DMS53 (cell line): Measurements from ENCODE around the gene GOLGA6L2.
"Not testable (repeated sequence)": the region's sequence is repeated elsewhere in the genome, so short reads cannot be mapped to it uniquely, and the experiment has no call there.

Experiments
- DNase-seq: peaks from one replicate; lab custom pipeline; 2025; lab: John Stamatoyannopoulos, UW

Gene GOLGA6L2

DNA sequence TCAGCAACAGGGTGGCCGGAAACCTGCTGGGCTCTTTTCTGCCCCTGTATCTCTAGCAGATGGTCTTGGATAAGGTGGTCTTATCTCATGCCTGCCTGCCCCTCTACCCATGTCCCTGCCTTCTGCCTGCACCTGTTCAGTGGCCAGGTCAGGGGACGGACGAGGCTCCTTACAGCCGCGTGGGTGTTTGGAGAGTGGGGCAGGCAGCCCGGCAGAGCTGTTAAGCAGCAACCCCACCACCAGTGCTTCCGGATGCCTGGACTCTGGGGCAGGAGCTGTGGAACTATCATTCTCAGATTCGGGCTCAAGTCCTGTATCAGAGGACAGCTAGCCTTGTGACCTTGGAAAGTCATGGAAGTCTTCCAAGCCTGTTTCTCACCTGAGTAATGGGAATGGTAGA lies 21.7 kb downstream of the GOLGA6L2 start:
- not testable (repeated sequence) for DNase-seq

GRCh38 chr15:23424111-23424904 lies 22.7 kb downstream of the GOLGA6L2 start:
- DNase-seq = no peak

- DNase-seq = peak; percentile 52
These were observed 23.9 kb downstream of the GOLGA6L2 start for GRCh38 chr15:23422946-23423708.

DNA sequence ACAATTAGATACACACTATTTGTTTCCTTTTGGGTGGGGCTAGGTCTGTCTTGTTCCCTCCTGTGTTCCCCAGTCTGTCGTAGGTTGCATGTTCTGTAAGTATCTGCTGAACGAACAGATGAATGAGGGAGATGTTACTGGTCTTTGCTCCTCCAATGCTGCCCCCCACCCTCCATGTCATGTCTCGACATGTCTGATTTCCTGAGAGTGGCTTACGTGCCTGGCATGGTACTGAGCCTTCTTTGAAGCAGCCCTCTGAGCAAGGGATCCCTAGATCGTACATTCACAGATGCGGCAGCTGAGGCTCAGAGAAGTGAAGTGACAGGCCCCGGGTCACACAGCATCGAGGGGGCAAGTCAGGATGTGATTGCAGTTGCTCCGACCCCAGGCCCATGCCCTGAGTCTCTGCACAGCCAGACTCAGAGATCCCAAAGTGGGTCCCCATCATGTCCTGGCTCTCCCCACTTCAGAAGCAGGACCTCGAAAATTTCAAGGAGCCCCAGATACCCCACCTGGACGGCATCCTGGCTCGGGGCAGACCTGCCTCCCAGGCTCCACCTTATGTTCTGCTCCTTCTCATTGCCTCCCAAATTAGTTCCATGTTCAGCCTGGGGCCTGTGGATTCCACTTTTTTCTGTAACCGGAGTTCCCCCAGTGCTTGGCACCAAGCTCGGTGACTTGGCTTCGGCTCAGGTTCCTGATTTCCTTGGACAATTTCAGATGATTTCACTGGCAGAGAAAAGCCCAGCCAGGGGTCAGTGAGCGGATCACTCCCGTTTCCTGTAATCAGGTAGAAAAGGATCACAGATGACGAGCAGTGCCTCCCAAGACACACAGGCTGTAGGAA lies 24.7 kb downstream of the GOLGA6L2 start:
- no peak for DNase-seq

- no peak for DNase-seq
These were observed 26.1 kb downstream of the GOLGA6L2 start for GRCh38 chr15:23420806-23421575.

DNA sequence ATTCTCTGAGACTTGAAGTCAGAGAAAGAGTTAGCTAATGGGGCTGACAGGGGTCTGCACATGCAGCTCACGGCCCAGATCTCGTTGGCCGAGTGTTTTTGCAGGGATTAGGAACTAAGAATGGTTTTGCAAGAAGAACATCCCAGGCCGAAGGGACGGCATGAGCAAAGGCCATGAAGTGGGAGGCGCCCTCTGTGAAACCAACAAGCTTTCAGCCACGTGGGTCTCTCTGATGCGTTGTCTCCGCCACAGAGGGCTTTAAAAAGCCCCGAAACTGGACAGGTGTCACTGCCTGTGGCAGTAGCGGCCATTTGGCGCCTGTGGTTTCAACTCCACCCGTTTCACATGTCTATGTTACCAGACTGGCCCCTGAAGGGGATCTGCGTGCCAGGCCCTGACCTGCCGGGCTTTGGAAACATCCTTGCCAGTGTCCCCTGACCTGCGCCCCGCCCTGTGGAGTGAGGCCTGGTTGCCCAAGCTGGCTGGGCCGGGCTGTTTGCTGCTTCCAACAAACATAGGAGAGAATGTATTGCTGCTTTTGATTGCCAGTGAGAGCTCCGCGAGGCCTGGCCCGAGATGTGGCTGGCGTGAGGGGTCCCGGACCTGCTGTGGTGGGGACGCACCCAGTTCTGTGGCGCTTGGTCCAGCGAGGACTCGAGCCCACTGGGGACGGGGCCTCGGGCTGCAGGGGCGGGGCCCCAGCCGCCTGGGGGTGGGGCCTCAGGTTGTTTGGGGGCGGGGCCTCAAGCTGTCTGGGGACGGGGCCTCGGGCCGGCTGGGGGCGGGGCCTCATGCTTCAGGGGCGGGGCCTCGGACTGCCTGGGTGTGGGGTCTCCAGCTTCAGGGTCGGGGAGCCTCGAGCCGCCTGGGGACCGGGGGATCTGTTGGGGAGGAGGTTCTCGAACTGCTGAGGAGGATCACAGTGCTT lies 30.4 kb downstream of the GOLGA6L2 start:
- DNase-seq = peak; percentile 15

GRCh38 chr15:23415866-23416265 lies 31.2 kb downstream of the GOLGA6L2 start:
- DNase-seq = not testable (repeated sequence)

DNA sequence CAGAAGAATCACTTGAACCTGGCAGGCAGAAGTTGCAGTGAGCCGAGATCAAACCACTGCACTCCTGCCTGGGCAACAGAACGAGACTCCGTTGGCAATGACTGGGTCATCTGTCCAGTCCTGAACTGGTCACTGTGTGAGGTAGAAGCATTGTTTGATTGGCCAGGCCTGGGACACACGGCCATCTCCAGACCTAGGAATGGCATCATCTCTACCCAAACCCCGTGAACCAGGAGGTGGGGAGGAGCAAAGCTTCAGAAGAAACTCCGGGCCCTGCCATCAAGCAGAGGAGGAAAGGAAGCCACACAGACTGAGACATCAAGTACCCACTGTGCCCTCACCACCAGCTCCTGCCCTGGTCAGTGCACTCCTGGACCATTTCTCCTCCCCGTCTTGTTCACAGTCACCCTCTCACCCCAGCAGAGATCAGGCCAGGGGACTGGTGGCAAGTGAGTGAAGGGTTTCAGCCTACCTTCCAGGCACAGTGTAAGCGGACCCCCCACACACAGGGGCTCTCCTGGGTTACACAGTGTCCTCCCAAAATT lies 31.6 kb downstream of the GOLGA6L2 start:
- DNase-seq = no peak

GRCh38 chr15:23412881-23413600 lies 34.0 kb downstream of the GOLGA6L2 start:
- not testable (repeated sequence) for DNase-seq

GRCh38 chr15:23411841-23412240 lies 35.2 kb downstream of the GOLGA6L2 start:
- DNase-seq = no peak

- no peak for DNase-seq
These were observed 43.5 kb downstream of the GOLGA6L2 start for GRCh38 chr15:23403550-23403949.

DNA sequence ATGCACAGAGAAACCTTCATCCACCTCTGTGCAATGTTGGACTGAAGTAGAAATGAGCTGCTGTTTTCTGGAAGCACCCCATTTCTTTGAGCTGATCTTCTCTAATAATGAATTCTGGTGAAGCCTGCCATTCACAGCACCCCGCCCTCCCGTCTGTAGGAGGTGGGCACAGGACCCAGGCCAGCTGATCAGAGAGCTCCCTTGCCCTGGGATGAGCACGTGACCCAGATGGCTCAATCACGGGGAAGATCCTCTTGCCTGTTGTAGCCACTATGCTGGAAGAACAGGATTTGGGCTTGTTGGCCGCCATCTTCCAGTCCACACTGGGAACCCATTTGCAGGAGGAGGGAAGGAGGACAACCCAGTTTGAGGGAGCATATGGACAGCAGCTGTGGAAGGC lies 44.5 kb downstream of the GOLGA6L2 start:
- DNase-seq = no peak

GRCh38 chr15:23402140-23402539 lies 44.9 kb downstream of the GOLGA6L2 start:
- no peak for DNase-seq

- no peak for DNase-seq
These were observed 45.4 kb downstream of the GOLGA6L2 start for GRCh38 chr15:23401627-23402026.

GRCh38 chr15:23399207-23399606 lies 47.8 kb downstream of the GOLGA6L2 start:
- DNase-seq = not testable (repeated sequence)

DNA sequence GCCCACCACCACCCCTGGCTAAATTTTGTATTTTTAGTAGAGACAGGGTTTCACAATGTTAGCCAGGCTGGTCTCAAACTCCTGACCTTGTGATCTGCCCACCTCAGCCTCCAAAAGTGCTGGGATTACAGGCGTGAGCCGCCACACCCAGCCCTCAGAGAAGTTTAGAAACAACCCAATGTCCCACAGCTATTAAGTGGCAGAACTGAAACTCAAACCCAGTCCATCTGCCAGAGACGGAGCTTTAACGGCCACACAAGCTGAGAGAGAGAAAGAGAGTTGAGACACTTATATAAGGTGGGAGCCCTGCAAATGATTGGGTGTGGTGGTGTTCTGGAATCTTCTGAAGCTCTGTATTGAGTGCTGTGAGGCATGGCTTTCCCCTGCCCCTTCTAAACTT lies 48.7 kb downstream of the GOLGA6L2 start:
- DNase-seq = not testable (repeated sequence)

DNA sequence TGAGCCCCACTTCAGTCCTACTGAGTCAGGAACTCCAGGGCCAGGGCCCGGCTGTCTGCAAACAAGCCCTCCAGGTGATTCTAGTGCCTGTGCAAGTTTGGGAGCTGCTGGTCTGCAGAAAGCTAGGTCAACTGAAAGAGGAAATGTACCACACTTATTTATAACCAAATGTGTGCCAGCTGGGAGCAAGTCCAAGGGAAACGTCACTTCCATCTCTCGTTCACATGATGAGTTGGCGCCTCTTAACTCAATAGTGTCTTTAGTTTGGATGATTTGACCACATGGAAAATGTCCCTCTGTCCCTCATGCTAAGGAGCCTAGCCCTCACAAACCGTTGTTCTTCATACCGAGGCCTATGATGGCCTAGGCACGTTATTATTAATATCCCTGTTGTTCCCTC lies 49.3 kb downstream of the GOLGA6L2 start:
- DNase-seq = no peak

DNA sequence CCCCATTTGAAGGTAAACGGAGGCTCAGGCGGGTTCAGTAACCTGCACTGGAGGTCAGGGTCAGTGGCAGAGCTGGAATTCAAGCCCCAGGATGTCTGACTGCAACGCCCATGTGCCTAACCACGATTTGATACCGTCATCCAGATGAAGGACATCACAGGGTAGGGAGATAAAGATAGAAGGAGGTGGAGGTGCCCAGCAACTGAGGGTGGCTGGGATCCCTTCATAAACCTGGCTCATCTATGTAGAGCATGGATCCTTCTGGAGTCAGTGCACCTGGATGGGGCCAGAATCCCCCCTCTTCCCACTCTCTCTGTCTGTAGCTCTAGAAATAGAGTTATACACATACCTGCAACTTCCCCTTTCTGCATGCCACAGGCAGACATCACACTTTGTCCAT lies 51.2 kb downstream of the GOLGA6L2 start:
- no peak for DNase-seq

DNA sequence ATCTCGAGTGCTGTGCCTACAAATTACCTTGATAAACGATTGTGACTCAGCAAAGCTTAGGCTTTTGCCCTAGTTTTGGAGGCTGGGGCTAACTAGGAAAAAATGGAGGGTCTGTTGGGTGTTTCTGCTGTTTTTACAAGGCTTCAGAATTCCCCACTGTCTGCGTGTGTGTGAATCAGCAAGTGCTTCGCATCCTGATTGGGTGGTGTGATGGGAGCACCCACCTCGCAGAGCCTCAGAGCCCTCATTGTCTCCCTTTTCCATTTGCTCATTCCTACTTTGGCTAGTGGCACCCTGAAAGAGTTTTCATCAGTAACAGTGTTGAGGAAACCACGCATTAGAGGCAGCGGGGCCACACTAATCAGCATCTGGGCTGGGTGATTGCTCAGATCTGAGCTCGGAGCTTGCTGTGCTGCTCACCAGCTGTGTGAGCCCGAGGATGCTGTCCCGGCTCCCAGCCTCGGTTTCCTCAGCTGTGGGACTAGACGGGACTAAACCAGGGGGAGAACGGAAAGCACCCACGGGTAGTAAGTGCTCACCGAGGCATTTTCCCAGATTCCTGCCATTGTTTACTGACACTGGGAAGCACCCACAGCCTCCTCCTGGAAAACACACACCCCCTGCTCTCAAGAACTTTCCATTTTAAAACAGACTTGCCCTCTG lies 51.9 kb downstream of the GOLGA6L2 start:
- DNase-seq = no peak
